HCT116 (cell line): ENCODE measurements around the gene PPIL6. TPM values are rescaled to one million over a fixed set of nuclear protein-coding genes. Genes with fewer than 3 reads are reported as not detected.

Source experiments
- ATAC-seq: fragments of 200-7000 bp; cut with Tn5 transposase; 2 replicates; pipeline ENCODE4 v1.9.1; 2020; ENCODE audit warnings: mild to moderate bottlenecking, moderate library complexity
- BruUV-seq: library from RNA; stranded (reverse); fragments of 400-500 nt; replicated peaks from 2 replicates; lab custom pipeline; 2021; lab: Mats Ljungman, UMichigan
- CTCF ChIA-PET: fragments of 300-600 bp; sonication (Branson Sonifier 250); formaldehyde crosslinking; loops from one replicate; lab custom pipeline; 2021; ENCODE audit warnings: antibody characterized with exemption; lab: Charles Lee
- POLR2A ChIA-PET: fragments of 300-600, 350-600 bp; sonication (Branson Sonifier 250); formaldehyde crosslinking; loops from one replicate; lab custom pipeline; 2021; ENCODE audit warnings: antibody characterized with exemption; lab: Charles Lee
- RAD21 ChIA-PET, 2 experiments: fragments of 300-600 bp; sonication (Branson Sonifier 250); formaldehyde crosslinking; loops; one replicate each; lab custom pipeline; 2023; ENCODE audit warnings: low total read pairs in 2 of 2; ENCODE audit not compliant: uncharacterized antibody in 2 of 2, unreplicated experiment in 2 of 2, low non-redundant PET in 1 of 2; lab: Charles Lee
- DNase-seq: peaks from one replicate; pipeline ENCODE4 v3.0.0-alpha.2; 2010; ENCODE audit warnings: low read depth, low spot score
- H2AFZ ChIP-seq: fragments of 200-600 bp; shearing (Covaris generic), sonication (generic); 2 replicates; pipeline ENCODE4 v1.6.1; 2017; ENCODE audit warnings: low read depth, mixed run types, mixed read lengths, antibody characterized with exemption, low read length; ENCODE audit not compliant: poor library complexity, severe bottlenecking
- H3K27ac ChIP-seq: 2 replicates; pipeline ENCODE4 v1.5.1; 2012; ENCODE audit warnings: low read depth, low read length
- H3K27me3 ChIP-seq: fragments of 200-600 bp; sonication (generic); 2 replicates; pipeline ENCODE4 v1.6.1; 2016; ENCODE audit warnings: mixed run types, low read length, mixed read lengths; ENCODE audit not compliant: insufficient read depth
- H3K36me3 ChIP-seq, 2 experiments: fragments of 200-500 bp in 1 of 2; fragments of 200-600 bp in 1 of 2; sonication (Bioruptor generic) in 1 of 2; sonication (generic) in 1 of 2; 2 replicates each; pipeline versions ENCODE4 v1.5.1 to v1.6.1; 2014 to 2016; ENCODE audit warnings: low read length in 2 of 2, inconsistent platforms in 1 of 2, mixed read lengths in 1 of 2, mixed run types in 1 of 2; ENCODE audit not compliant: insufficient read depth in 2 of 2, control insufficient read depth in 1 of 2
- H3K4me1 ChIP-seq, 2 experiments: fragments of 200-600 bp in 1 of 2; sonication (generic) in 1 of 2; 2 replicates each; pipeline versions ENCODE4 v1.5.1 to v1.6.1; 2012 to 2017; ENCODE audit warnings: low read length in 2 of 2, inconsistent platforms in 1 of 2, mild to moderate bottlenecking in 1 of 2, mixed read lengths in 1 of 2, mixed run types in 1 of 2, moderate library complexity in 1 of 2; ENCODE audit not compliant: insufficient read depth in 2 of 2, control insufficient read depth in 1 of 2
- H3K4me2 ChIP-seq: fragments of 200-600 bp; sonication (generic); 2 replicates; pipeline ENCODE4 v1.6.1; 2017; ENCODE audit warnings: mixed run types, low read length, mixed read lengths
- H3K4me3 ChIP-seq, 2 experiments: fragments of 200-600 bp in 1 of 2; sonication (generic) in 1 of 2; replicated peaks in 1 of 2; 2 replicates each; pipeline ENCODE4 v1.5.1; 2011 to 2016; ENCODE audit warnings: low read length in 2 of 2, control low read depth in 1 of 2, low read depth in 1 of 2, mild to moderate bottlenecking in 1 of 2, mixed read lengths in 1 of 2, mixed run types in 1 of 2
- H3K79me2 ChIP-seq: fragments of 200-600 bp; sonication (generic); 2 replicates; pipeline ENCODE4 v1.6.1; 2017; ENCODE audit warnings: mild to moderate bottlenecking, mixed run types, low read length, moderate library complexity, mixed read lengths; ENCODE audit not compliant: insufficient read depth
- H3K9ac ChIP-seq: fragments of 200-600 bp; sonication (generic); 2 replicates; pipeline ENCODE4 v1.6.1; 2016; ENCODE audit warnings: low read length, mixed read lengths
- H3K9me2 ChIP-seq: fragments of 200-600 bp; sonication (generic), shearing (Covaris generic); 2 replicates; pipeline ENCODE4 v1.6.1; 2017; ENCODE audit warnings: mixed run types, mild to moderate bottlenecking, moderate library complexity; ENCODE audit not compliant: insufficient read depth
- H3K9me3 ChIP-seq, 2 experiments: fragments of 200-500 bp in 1 of 2; fragments of 200-600 bp in 1 of 2; sonication (Bioruptor generic) in 1 of 2; sonication (generic) in 1 of 2; 2 replicates each; pipeline ENCODE4 v1.6.1; 2014 to 2017; ENCODE audit warnings: low read length in 2 of 2, mixed read lengths in 2 of 2, inconsistent platforms in 1 of 2, low read depth in 1 of 2, mild to moderate bottlenecking in 1 of 2, mixed run types in 1 of 2, moderate library complexity in 1 of 2; ENCODE audit not compliant: control insufficient read depth in 1 of 2, insufficient read depth in 1 of 2
- H4K20me1 ChIP-seq: fragments of 200-600 bp; sonication (generic), shearing (Covaris generic); 2 replicates; pipeline ENCODE4 v1.6.1; 2017; ENCODE audit warnings: mixed run types, mild to moderate bottlenecking, moderate library complexity; ENCODE audit not compliant: insufficient read depth
- ATF3 ChIP-seq: IDR thresholded peaks from 2 replicates; pipeline ENCODE4 v1.6.1; 2012
- CEBPB ChIP-seq: IDR thresholded peaks from 2 replicates; pipeline ENCODE4 v1.6.1; 2012; ENCODE audit warnings: low read depth
- CTCF ChIP-seq, 3 experiments: fragments of 200-600 bp in 1 of 3; sonication (generic) in 1 of 3; IDR thresholded peaks in 2 of 3; conservative IDR thresholded peaks in 1 of 3; 2 replicates each; pipeline ENCODE4 v1.5.1; 2012 to 2017; ENCODE audit warnings: low read depth in 2 of 3, low read length in 2 of 3, antibody characterized with exemption in 1 of 3, borderline replicate concordance in 1 of 3, control low read depth in 1 of 3, mild to moderate bottlenecking in 1 of 3, mixed read lengths in 1 of 3, mixed run types in 1 of 3, moderate library complexity in 1 of 3; ENCODE audit not compliant: insufficient read depth in 1 of 3
- EGR1 ChIP-seq: IDR thresholded peaks from 2 replicates; pipeline ENCODE4 v1.6.1; 2012; ENCODE audit warnings: low read depth
- ELF1 ChIP-seq: IDR thresholded peaks from 2 replicates; pipeline ENCODE4 v1.6.1; 2012; ENCODE audit warnings: low read depth, borderline replicate concordance
- EZH2 ChIP-seq: fragments of 200-600 bp; sonication (generic); IDR thresholded peaks from 2 replicates; pipeline ENCODE4 v1.6.1; 2017; ENCODE audit warnings: antibody characterized with exemption, mixed run types
- FOSL1 ChIP-seq: IDR thresholded peaks from 2 replicates; pipeline ENCODE4 v1.6.1; 2012; ENCODE audit warnings: low read depth
- MAX ChIP-seq: IDR thresholded peaks from 2 replicates; pipeline ENCODE4 v1.6.1; 2012
- RAD21 ChIP-seq: IDR thresholded peaks from 2 replicates; pipeline ENCODE4 v1.6.1; 2012; ENCODE audit warnings: low read depth, mild to moderate bottlenecking
- REST ChIP-seq: IDR thresholded peaks from 2 replicates; pipeline ENCODE4 v1.6.1; 2012; ENCODE audit warnings: low read depth
- SIN3A ChIP-seq: IDR thresholded peaks from 2 replicates; pipeline ENCODE4 v1.6.1; 2012; ENCODE audit warnings: low read depth
- SP1 ChIP-seq: IDR thresholded peaks from 2 replicates; pipeline ENCODE4 v1.6.1; 2012; ENCODE audit warnings: low read depth
- SRF ChIP-seq: IDR thresholded peaks from 2 replicates; pipeline ENCODE4 v1.6.1; 2012; ENCODE audit warnings: low read depth
- ZBTB33 ChIP-seq: IDR thresholded peaks from 2 replicates; pipeline ENCODE4 v1.6.1; 2011; ENCODE audit warnings: mild to moderate bottlenecking, low read length, moderate library complexity; ENCODE audit not compliant: insufficient replicate concordance; ENCODE audit errors: extremely low read depth
- ZFX ChIP-seq: fragments of 450-650 bp; IDR thresholded peaks from 2 replicates; pipeline ENCODE4 v1.6.1; 2017
- ZNF274 ChIP-seq: fragments of 200-500 bp; sonication (Bioruptor generic); IDR thresholded peaks from 2 replicates; pipeline ENCODE4 v1.6.1; 2014; ENCODE audit warnings: mild to moderate bottlenecking, low read depth, low read length, inconsistent platforms
- intact Hi-C: fragments of 100-400 bp; cut with micrococcal nuclease; formaldehyde crosslinking; loops from 2 replicates; pipeline ENCODE4 v1.10.0; 2022
- total RNA-seq: library from RNA; stranded (reverse); gene quantifications from one replicate; pipeline ENCODE4 v1.2.1, GENCODE V29; 2021; ENCODE audit not compliant: unreplicated experiment

PPIL6 gene
- total RNA-seq, 1 experiment from 2014 or later = 3.3 TPM

GRCh38 chr6:109420751-109421150 is 19.7 kb downstream of the PPIL6 start:
- no peaks in the 10 kb centered on the region for H3K9me3 ChIP-seq
- no peak overlapping the region for H2AFZ ChIP-seq
- RAD21 ChIA-PET = no interaction called here
- H3K4me3 ChIP-seq = no peak overlapping the region
- no peaks in the 10 kb centered on the region for H3K27me3 ChIP-seq
- DNase-seq (no peak), ATAC-seq (no peak)
- H3K36me3 ChIP-seq = no peaks in the 10 kb centered on the region
- no peak overlapping the region for H3K27ac ChIP-seq
- TF ChIP-seq EZH2 = no peak
- TF ChIP-seq MAX = no peak
- TF ChIP-seq ZNF274 = no peak
- TF ChIP-seq ZBTB33 = no peak
- TF ChIP-seq ELF1 = no peak
- no peak for TF ChIP-seq RAD21
- no peak for TF ChIP-seq SP1
- TF ChIP-seq ZFX = no peak
- TF ChIP-seq CEBPB = no peak
- TF ChIP-seq CTCF (IDR thresholded peaks at IDR 0.05 in 2 of 3, conservative IDR thresholded peaks at IDR 0.05 in 1 of 3; ENCODE audit: borderline replicate concordance in 1 of 3, insufficient read depth in 1 of 3, low read depth in 2 of 3, low read length in 2 of 3) = no peak
- TF ChIP-seq SRF = no peak
- TF ChIP-seq EGR1 = no peak
- no peak for TF ChIP-seq ATF3
- no peak for TF ChIP-seq REST
- TF ChIP-seq FOSL1 = no peak
- no peak for TF ChIP-seq SIN3A
- intact Hi-C loops = no loop called here
- POLR2A ChIA-PET = no interaction called here
- no peaks in the 10 kb centered on the region for H4K20me1 ChIP-seq
- CTCF ChIA-PET = no interaction called here
- H3K4me1 ChIP-seq = peaks cover 0 to 11% of the 10 kb centered on the region in 2 experiments; a peak in 2 of 4 replicates
- no peak overlapping the region for H3K4me2 ChIP-seq
- no peaks in the 10 kb centered on the region for H3K9me2 ChIP-seq
- H3K9ac ChIP-seq = no peak overlapping the region
- no peaks in the 10 kb centered on the region for H3K79me2 ChIP-seq
- BruUV-seq = no TSS peak
